Epithelial cell of esophagus (primary cell): ENCODE results near the gene HECW1.

Source experiments
- DNase-seq: peaks from one replicate; pipeline ENCODE4 v3.0.0; 2010; ENCODE audit warnings: low read depth
- H3K4me3 ChIP-seq: 2 replicates; pipeline ENCODE4 v1.5.1; 2011; ENCODE audit warnings: mild to moderate bottlenecking, low read length, control low read depth
- CTCF ChIP-seq: IDR thresholded peaks from 2 replicates; pipeline ENCODE4 v1.5.1; 2011; ENCODE audit warnings: low read depth, mild to moderate bottlenecking, low read length, control low read depth, inconsistent platforms; ENCODE audit not compliant: insufficient read depth; ENCODE audit errors: missing control alignments

HECW1 gene

GRCh38 chr7:43394441-43395130 is 282.1 kb downstream of the HECW1 start:
- TF ChIP-seq CTCF: no peak
- no peak overlapping the region for H3K4me3 ChIP-seq
- peak; percentile 73 for DNase-seq

- no peak for TF ChIP-seq CTCF
- DNase-seq: no peak
- H3K4me3 ChIP-seq: no peak overlapping the region
Observed at GRCh38 chr7:43395351-43395750, 282.9 kb downstream of the HECW1 start.

GRCh38 chr7:43396187-43396740 is 283.8 kb downstream of the HECW1 start:
- no peak for DNase-seq
- H3K4me3 ChIP-seq: no peak overlapping the region
- TF ChIP-seq CTCF: no peak

- no peak for DNase-seq
- no peak overlapping the region for H3K4me3 ChIP-seq
- TF ChIP-seq CTCF: no peak
Observed at GRCh38 chr7:43398831-43399230, 286.4 kb downstream of the HECW1 start.

- H3K4me3 ChIP-seq: no peak overlapping the region
- no peak for TF ChIP-seq CTCF
- DNase-seq: no peak
Observed at GRCh38 chr7:43405948-43406347, 293.5 kb downstream of the HECW1 start.

- H3K4me3 ChIP-seq: no peak overlapping the region
- DNase-seq: no peak
- no peak for TF ChIP-seq CTCF
Observed at GRCh38 chr7:43406961-43407360, 294.5 kb downstream of the HECW1 start.

GRCh38 chr7:43408981-43409380 is 296.5 kb downstream of the HECW1 start:
- no peak for TF ChIP-seq CTCF
- no peak overlapping the region for H3K4me3 ChIP-seq
- DNase-seq: no peak
